Measurements from ENCODE around the gene TECPR2.

TECPR2 gene

DNA sequence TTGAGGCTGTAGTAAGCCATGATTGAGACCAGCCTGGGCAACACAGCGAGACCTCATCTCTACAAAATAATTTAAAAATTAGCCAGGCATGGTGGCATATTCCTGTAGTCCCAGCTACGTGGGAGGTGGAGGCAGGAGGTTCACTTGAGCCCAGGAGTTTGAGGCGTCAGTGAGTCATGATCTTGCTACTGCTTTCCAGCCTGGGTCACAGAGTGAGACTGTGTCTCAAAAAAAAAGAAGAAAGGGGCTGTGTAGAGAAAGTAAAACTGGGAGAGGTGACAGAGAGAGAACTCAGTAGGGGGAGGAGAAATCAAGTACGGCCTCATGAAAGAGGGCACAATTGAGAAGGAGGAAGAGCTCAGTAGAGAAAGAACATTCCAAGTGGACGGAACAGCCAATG, 12.4 kb downstream of the TECPR2 start:
- DNase-seq: peak; percentile 37

DNA sequence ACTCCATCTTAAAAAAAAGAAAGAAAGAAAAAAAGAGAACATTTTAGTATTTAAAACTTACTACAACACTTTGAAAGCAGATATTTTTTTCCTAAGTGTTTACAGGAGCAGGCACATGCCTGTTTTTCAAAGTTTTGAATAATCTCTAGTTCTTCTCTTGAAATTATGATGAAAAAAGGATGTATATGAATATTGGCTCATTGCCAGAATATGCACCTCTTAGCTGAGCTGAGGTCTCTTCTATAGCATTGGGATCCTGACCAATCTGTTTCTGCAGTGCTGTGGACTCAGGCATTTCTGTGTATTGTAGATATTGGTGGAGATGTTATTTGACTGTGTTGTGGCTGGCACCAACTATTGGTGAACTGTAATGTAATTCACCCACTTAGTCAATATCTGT, 15.0 kb downstream of the TECPR2 start:
- DNase-seq: no peak

DNA sequence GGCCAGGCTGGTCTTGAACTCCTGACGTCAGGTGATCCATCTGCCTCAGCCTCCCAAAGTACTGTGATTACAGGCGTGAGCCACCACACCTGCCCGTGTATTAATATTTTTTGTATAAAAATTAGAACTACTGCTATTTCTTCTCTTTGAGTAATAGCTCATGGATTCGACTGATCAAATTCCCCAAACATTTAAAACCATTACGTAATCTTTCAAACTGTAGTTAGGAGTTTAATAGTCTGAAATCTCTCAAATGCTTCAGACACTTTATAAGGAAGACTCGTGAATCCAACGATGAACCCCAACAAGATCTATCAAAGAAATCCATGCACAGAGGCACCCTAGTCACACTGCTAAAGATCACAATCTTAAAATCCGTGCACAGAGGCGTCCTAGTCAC, 16.1 kb downstream of the TECPR2 start:
- no peak for DNase-seq

DNA sequence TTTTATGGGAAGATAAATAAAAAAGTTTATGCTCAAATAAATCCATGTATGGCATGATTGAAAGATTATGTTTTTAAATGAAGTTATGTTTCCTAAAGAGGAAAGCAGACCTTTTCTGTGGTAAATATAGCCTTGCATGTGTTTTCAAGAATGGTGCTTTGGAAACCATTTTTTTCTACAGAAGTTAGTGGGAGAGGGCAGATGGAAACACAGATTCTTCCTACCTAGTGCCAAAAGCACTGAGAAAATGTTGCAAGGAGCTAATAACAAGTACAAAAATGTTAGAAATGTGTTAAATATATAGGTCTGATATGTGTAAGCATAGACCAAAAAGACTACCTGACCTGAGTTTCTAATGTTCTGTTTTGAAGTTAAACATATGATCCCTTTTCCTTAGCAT, 24.3 kb downstream of the TECPR2 start:
- DNase-seq: no peak

DNA sequence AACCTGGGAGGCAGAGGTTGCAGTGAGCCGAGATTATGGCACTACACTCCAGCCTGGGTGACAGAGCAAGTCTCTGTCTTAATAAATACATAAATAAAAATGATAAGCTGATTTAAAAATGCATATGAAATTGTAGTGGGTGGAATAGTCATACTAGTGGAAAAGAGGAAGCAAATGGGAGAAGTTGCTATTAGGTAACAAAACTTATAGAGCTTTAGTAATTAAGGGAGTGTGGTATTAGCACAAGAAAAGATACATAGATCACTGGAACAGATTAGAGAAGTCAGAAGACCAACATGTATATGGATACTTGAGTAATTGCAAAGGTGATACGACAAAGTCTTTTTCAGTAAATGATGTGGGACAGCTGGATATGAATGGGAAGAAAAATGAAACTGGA, 26.5 kb downstream of the TECPR2 start:
- no peak for DNase-seq

DNA sequence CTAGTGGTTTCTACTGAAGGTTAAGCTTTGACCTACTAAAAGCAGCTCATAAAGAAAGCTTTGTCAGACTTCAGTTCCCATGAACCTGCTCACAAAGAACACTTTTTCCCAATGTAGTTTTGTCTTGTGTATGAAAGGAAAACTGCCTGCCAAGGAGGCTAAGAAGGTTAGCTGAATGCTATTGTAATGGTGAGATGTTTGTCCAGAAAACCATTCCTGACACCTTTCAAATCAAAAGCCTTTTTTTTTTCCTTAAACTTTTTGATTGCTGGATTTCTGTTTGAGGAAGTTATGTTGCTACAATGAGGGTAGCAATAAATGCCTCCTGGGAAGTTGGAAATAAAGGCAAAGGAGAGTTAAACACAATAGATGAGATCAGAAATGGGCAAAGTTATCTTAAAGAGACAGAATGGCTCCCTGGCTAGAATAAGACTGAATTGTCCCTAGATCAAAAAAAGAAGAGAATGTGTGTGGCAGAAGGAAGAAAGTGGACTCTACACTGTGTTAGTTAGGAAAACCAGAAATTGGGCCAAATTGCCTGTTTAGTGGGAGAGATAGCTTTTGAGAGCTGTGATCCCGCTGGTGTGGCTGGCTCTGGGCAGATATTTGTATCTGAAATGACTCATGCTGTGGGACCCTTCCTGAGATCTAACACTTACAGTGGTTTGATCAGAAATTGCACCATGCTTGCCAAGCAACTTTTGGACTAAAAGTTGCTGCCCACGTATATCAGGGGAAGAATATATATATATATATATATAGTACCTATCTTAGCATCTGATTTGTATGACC, 27.5 kb downstream of the TECPR2 start:
- DNase-seq: no peak

DNA sequence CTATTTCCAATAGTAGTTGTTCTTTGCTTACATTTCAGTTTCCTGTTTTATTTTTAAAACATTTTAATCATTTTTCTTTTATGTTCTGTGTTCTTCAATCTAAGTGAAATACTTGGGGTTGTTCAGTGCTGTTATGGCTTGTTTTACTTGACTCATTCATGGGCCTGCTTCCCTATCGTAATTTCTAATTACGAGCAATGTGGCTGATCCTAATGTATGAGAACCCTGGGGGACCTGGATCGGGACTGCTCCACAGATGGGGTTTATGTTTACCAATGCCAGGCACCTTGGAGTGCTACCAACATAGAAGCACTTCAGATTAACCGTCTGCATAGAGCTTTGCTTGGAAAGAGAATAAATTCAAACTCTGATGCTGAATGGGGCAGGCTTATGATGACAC, 29.8 kb downstream of the TECPR2 start:
- no peak for DNase-seq

DNA sequence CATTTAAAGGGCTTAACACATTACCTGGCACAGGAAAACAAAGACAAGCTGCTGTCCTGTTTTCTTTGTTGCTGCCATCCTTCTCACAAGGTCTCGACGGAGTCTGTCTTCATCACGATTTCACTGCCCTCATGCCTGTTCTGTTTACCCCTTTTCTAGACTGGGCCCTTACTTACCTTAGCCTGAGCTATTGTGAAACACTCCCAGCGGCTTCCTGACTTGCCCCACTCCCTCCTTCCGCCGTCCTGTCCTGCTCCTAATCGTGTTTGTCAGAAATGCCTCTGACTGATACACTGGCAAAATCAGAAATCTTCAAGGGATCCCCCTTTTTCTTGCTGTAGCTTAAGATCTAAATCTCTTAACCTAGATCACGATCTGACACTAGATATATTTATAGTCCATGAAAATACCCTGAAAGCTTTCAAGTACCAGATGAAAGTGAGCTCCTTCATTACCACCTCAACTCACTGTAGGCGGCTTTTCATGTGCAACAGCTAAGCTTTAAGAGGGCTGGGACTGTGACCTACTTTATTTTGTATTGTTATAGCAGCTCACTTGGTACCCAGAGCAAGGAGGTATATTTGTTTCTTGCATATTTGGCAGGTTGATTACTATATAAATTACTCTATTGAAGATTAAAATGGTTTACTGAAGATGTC, 32.1 kb downstream of the TECPR2 start:
- DNase-seq: no peak

DNA sequence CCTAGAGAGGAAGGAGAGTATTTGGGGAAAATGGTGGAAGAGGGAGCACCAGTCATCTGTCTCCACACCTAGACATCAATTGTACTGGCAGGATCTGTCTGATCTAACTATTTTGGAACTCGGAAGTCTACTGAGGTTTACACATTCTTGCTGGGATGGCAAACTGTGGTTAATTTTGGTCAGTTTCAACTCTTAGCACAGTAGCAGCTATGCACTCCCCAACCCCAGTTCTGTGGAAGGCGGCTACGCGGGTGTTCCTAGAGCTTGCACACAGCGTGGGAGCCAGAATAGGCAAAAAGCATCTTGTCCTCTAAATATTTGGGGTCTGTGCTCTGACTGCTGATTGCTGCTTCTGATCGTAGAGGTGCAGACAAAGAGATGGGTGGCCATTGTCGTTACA, 33.8 kb downstream of the TECPR2 start:
- DNase-seq: no peak

DNA sequence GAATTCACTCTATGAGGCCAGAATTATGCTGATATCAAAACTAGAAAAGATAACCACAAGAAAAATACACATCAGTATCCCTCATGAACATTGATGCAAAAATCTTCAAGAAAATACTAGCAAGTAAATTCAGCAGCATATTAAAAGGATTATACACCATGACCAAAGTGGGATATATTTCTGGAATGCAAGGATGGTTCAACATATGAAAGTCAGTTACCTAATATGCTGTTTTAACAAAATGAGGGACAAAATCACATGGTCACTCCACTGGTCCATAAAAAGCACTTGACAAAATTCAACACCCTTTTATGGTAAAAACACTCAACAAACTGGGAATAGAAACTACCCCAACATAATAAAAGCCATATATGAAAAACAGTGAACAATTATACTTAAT, 40.3 kb downstream of the TECPR2 start:
- DNase-seq: no peak

DNA sequence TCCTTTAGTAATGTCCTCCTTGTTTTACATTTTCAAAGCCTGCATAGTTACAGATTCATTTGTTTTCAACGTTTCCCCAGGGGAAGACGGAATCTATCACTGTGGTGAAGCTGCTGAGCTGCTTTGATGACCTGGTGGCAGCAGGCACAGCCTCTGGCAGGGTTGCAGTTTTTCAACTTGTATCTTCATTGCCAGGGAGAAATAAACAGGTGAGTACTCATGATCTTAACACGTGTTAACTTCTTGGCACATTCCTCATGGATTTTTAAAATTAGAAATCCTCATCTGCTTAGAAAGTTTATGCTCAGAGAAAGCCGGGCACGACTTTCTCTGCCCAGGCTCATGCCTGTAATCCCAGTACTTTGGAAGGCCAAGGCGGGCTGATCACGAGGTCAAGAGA, 44.5 kb downstream of the TECPR2 start:
- DNase-seq: no peak

DNA sequence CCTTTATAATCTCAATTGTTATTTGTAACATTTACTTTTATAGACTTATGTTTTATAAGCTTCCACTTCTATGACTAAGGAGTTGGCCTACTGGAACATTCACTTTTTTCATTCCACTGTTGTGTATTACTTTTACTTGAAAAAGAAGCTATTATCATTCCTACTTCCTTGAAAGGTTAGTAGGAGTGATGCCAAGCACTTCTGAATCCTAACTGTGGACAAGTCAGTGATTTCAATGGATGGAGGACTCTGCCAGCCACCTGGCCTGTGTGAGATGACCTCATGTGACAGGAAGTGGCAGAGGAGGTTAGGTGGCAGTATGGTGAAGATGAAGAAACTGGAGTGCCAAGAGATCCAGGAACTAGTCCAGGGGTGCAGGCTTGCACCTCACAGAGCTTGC, 46.0 kb downstream of the TECPR2 start:
- no peak for DNase-seq

DNA sequence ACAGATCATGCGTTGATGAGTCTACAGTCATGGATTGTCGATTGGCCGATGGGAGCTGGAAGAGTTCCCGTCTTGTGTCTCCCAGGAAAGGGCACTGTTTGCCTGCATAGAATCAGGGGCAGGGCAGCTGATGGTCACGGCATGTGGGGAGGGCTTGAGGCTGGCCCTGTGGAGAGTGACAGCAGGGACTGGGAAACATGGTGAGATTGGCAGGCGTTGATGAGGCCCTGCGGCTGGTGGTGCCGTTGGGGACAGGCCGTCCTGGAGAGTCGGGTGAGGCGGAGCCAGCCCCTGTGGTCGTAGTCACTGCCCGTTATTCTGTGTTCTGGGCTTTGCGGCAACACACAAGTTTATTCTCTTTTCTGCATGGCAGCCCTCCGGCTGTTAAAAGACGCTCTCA, 52.9 kb downstream of the TECPR2 start:
- no peak for DNase-seq

DNA sequence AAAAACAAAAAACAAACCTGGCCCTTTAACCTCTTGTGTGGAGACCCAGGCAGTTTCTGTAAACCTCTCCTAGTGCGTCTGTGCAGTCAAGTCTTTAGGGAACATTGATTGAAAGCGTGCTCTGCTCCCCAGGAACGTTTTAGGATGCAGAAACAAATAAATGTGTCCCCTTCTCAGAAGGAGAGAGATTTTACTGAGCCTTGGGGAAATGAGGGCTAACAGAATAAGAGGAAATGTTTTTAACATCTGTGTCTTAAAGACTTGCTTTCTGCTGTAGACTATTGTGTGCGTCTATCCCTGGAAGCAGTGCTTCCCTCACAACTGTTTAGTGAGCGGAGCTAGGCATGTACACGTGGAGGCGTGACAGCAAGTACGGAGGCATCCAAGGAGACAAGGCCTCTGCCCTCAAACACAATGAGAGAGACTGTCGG, 54.3 kb downstream of the TECPR2 start:
- no peak for DNase-seq

DNA sequence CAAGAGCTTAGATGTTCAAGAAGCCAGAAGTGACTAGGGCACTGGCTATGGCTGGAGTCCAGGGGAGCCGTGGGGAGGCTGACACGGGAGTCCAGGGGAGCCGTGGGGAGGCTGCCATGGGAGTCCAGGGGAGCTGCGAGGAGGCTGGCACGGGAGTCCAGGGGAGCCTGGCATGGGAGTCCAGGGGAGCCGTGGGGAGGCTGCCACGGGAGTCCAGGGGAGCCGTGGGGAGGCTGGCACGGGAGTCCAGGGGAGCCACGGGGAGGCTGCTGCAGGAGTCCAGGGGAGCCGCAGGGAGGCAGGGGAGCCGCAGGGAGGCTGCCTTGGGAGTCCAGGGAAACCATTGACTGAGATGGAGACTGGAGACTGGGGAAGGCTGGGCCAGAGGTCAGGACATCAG, 54.9 kb downstream of the TECPR2 start:
- no peak for DNase-seq

DNA sequence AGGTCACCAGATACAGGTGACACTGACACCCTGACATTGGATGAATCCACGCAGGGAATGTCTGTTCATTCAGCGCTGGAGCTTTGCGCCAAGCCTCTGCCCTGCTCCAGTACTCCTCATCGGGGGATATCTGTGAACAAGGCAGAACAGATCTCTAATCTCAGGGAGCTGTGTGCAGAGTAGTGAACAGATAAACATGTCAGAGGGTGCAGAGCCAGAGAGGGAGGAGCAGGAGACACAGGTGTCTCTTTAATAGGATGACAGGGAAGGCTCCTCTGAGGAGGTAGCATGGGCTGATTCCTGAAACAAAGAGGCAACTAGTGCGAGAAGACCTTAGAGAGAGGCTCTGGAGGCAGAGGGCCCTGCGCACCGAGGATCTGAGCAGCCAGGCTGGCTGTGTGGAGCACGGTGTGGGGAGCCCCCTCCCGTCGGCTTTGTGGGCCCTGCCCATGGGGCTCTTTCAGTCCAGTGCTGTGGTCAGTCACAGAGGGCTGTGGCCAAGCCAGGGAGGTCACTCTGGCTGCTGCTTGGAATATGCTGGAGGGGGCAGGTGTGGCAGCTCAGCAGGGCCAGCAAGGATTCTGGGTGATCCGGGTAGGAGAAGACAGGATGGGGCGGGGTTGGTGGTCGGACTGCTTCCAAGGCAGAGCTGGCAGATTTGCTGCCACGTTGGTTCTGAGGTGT, 55.6 kb downstream of the TECPR2 start:
- DNase-seq: no peak

DNA sequence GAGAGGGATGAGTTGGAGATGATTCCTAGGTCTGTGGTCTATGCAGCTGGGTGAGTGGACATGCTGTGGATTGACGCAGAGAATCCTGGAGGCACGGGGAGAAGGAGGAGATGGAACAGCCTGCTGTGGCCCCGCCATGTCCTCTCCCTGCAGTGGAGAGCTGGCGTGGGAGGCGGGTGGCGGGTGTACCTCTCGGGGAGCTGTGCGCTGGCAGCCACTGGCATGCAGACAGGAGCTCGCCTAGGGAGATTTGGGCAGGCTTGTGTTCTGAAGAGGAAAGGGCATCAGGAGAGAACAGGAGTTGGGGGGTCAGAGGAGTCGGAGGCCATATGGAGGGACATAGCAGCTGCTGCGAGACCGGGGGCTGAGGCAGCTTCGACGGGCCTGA, 56.1 kb downstream of the TECPR2 start:
- no peak for DNase-seq

DNA sequence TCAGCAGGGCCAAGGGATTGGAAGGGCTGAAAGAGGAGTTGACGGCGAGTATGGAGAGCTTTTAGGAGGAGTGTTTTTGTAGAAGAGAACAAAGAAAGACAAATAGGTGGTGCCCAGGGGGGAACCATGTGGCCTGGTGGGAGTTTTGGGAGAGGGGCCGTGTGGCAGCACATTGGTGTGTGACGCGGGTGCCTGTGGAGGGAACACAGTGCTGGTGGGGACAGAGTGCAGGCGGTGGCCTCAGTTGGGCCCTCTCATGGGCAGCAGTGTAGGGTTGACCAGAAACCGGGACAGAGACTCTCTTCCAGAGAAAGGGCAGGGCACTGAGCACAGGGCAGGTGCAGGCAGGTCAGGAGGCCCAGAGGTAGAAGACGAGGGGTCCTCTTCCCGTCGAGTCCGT, 56.5 kb downstream of the TECPR2 start:
- DNase-seq: no peak

DNA sequence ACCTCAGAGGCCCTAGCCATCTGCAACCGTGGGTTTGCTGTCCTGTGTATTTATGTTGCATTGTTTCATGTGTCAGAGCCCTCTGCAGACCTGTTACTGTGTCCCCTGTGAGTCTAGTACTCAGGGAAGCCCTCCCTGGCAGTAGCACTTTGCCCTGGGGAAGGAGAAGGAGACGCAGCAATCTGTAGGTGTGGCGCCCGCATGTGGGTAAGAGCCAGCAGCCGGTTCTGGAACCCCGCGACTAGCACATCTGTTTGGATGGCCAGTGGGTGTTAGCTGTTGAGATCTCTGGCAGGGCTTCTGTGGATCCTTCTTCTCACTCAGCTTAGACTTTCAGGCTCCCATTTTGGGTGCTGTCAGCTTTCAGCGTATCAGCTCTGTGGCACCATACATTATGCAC, 57.0 kb downstream of the TECPR2 start:
- DNase-seq: no peak

DNA sequence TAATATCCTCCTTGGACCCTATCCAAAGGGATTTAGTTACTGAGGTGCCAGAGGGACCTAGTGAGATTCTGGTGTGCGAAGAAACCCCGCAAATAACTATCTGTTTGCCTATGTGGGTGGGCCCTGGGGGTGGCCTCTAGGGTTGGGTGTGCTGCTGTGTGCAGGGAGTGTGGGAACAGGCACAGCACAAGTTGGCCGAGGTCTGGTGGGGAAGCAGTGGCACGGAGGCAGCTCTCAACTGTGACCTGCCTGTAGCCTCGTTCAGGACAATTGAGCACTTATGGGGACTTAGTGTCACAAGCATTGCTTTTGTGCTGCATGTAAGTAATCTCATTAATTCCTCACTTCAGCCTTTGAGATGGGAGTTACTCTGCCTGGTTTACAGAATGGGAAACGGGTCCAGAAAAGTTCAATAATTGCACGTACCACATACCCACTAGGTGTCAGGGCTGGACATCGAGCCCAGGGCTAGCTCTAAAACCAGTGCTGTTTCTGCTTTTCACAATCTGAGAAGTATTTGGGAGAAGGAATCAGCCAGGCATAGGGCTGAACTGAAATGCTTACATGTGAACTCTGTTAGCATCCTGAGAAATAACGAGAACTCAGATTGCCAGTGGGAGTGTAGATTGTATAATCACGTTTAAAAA, 58.8 kb downstream of the TECPR2 start:
- no peak for DNase-seq

DNA sequence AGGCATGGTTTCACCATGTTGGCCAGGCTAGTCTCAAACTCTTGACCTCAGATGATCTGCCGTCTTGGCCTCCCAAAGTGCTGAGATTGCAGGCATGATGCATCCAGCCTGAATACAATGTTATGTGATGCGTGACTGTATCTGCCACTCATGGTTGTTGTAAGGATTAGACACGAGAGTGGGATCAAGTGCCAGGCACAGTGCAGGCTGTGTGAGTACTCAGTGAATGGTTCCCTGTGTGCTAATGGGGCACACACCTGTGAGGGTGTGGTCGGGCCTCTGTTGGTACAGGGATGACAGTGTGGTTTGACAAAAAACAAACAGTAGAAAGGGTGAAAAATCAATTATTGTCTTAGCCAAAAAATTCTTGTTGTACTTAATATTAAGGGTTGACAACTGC, 61.8 kb downstream of the TECPR2 start:
- no peak for DNase-seq

DNA sequence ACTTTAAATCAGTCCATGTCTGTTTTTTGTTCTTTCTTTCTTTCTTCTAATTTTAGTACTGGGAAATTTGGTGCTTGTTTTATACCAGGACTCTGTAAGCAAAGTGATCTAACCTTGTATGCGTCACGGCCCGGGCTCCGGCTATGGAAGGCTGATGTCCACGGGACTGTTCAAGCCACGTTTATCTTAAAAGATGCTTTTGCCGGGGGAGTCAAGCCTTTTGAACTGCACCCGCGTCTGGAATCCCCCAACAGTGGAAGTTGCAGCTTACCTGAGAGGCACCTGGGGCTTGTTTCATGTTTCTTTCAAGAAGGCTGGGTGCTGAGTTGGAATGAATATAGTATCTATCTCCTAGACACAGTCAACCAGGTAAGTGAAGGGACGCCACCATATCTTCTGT, 62.2 kb downstream of the TECPR2 start:
- DNase-seq: no peak

DNA sequence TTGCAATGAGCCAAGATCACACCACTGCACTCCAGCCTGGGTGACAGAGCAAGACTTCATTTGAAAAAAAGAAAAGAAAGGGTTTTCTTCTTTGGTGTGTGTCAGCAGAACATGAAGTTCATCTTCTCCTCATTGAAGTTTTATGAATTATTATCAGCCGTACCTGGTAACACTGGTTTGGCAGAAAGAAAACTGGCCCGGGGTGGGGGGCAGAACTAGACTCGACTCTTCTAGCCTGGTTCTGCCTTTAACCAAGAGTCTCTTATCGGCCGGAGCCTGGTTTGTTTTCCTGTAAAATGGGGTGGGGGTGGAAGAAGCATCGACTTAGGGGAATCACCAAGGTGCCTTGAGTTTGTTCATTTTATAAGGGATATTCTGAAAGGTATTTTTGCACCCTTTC, 64.1 kb downstream of the TECPR2 start:
- no peak for DNase-seq

DNA sequence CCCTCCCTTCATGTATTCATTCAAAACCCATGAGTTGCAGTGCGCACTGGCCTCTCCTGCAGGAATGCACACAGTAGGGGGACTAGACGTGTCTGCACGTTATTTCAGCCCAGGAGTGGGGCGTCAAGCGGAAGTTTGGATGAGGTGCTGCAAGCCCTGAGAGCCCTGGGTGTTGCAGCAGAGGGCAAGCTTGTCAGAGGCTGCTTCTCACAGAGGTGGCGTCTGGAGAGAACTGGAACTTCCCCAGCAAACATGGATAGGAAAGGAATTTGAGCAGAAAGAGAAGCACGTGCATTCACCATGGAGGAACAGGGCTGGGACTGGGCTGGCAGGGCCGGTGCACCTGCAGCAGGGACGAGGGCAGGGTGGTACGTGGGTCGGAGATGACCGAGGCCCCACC, 64.9 kb downstream of the TECPR2 start:
- DNase-seq: no peak
